H1 (cell line): ENCODE data around the gene SLC2A13. TPM values are rescaled to one million over a fixed set of nuclear protein-coding genes. Genes with fewer than 3 reads are reported as not detected.

Experiments
- BCL11A ChIP-seq, 2 experiments: IDR thresholded peaks; one replicate each; pipeline ENCODE4 v1.6.1; 2011; ENCODE audit warnings: low read depth in 2 of 2, low read length in 2 of 2, mild to moderate bottlenecking in 2 of 2
- CBX8 ChIP-seq: fragments of 300-800, 300-1000 bp; sonication (generic); IDR thresholded peaks from 2 replicates; pipeline ENCODE4 v1.7.1; 2016; ENCODE audit warnings: low read depth, low read length, borderline replicate concordance
- CHD7 ChIP-seq: fragments of 300-600 bp; sonication (generic); IDR thresholded peaks from 2 replicates; pipeline ENCODE4 v1.7.1; 2012; ENCODE audit warnings: low read length, moderate library complexity, mild to moderate bottlenecking, inconsistent platforms; ENCODE audit not compliant: insufficient replicate concordance
- EGR1 ChIP-seq: IDR thresholded peaks from 2 replicates; pipeline ENCODE4 v1.6.1; 2011; ENCODE audit warnings: low read depth, low read length, borderline replicate concordance
- FOSL1 ChIP-seq: IDR thresholded peaks from 2 replicates; pipeline ENCODE4 v1.6.1; 2011; ENCODE audit warnings: mild to moderate bottlenecking, low read depth, low read length, moderate library complexity; ENCODE audit not compliant: insufficient read depth
- GABPA ChIP-seq: IDR thresholded peaks from 2 replicates; pipeline ENCODE4 v1.6.1; 2011; ENCODE audit warnings: mild to moderate bottlenecking, low read length, moderate library complexity, borderline replicate concordance; ENCODE audit not compliant: insufficient read depth
- KDM1A ChIP-seq: fragments of 200-600, 300-600 bp; sonication (generic); IDR thresholded peaks from 2 replicates; pipeline ENCODE4 v1.7.1; 2016; ENCODE audit warnings: mild to moderate bottlenecking, low read length, borderline replicate concordance
- PHF8 ChIP-seq: fragments of 200-600 bp; sonication (generic); conservative IDR thresholded peaks from 2 replicates; pipeline ENCODE4 v1.7.1; 2012; ENCODE audit warnings: low read depth, mild to moderate bottlenecking, inconsistent platforms, low read length, moderate library complexity
- SAP30 ChIP-seq: fragments of 300-600 bp; sonication (generic); IDR thresholded peaks from 2 replicates; pipeline ENCODE4 v1.7.1; 2012; ENCODE audit warnings: low read length, moderate library complexity, mild to moderate bottlenecking, inconsistent platforms; ENCODE audit not compliant: insufficient read depth, insufficient replicate concordance
- SRF ChIP-seq: IDR thresholded peaks from 2 replicates; pipeline ENCODE4 v1.6.1; 2011; ENCODE audit warnings: mild to moderate bottlenecking, low read depth, low read length, moderate library complexity
- YY1 ChIP-seq: IDR thresholded peaks from 2 replicates; pipeline ENCODE4 v1.6.1; 2011; ENCODE audit warnings: low read depth, mild to moderate bottlenecking, low read length
- polyA plus RNA-seq, 7 experiments: library from polyadenylated mRNA; depleted of rRNA in 3 of 7; stranded (reverse) in 5 of 7; unstranded in 2 of 7; fragments of >200 nt in 5 of 7; fragments of 200-250 nt in 2 of 7; gene quantifications; 1 replicate in 5 of 7; 2 replicates in 1 of 7; 4 replicates in 1 of 7; pipeline versions ENCODE4 v1.2.1 to v1.2.3, GENCODE V29; 2011 to 2013; ENCODE audit warnings: missing spikeins in 2 of 7, mixed read lengths in 2 of 7
- total RNA-seq: library from RNA; stranded (reverse); fragmentation: NEBNext Ultra II Directional; extraction: Animal tissue kit (Norgen Biotek cat#: 25700); gene quantifications from 2 replicates; pipeline ENCODE4 v1.2.1, GENCODE V29; 2021

The SLC2A13 gene
- total and polyA plus RNA-seq, 2 of the 8 experiments (the other 6 are each of a cell fraction or from before 2014, with no cell fraction given): 2.8 to 9.6 TPM

GRCh38 chr12:39803151-39803550 lies 302.7 kb downstream of the SLC2A13 start (continued):
- TF ChIP-seq CHD7 (no peak), KDM1A (no peak), SRF (no peak), EGR1 (no peak), CBX8 (no peak), YY1 (no peak), SAP30 (no peak), BCL11A (IDR thresholded peaks at IDR 0.05; ENCODE audit: low read depth in 2 of 2, low read length in 2 of 2) (no peak), FOSL1 (no peak), PHF8 (no peak), GABPA (no peak)
